Nephron (organoid): ENCODE data around the gene SYNGR3.

Experiments used
- H3K27ac Mint-ChIP-seq, 3 experiments: 2 replicates each; pipeline ENCODE4 v1.8.0; 2020; ENCODE audit warnings: mixed read lengths in 3 of 3, mild to moderate bottlenecking in 2 of 3, moderate library complexity in 1 of 3
- H3K27me3 Mint-ChIP-seq: 2 replicates; pipeline ENCODE4 v1.8.0; 2021; ENCODE audit warnings: low read depth, mild to moderate bottlenecking, moderate library complexity, mixed read lengths
- H3K36me3 Mint-ChIP-seq: 2 replicates; pipeline ENCODE4 v1.8.0; 2020; ENCODE audit warnings: low read depth, mixed read lengths
- H3K4me1 Mint-ChIP-seq: 2 replicates; pipeline ENCODE4 v1.8.0; 2020; ENCODE audit warnings: mixed read lengths
- H3K4me3 Mint-ChIP-seq, 3 experiments: 2 replicates each; pipeline ENCODE4 v1.8.0; 2020; ENCODE audit warnings: mild to moderate bottlenecking in 3 of 3, mixed read lengths in 3 of 3, moderate library complexity in 2 of 3
- H3K9me3 Mint-ChIP-seq: 2 replicates; pipeline ENCODE4 v1.8.0; 2020; ENCODE audit warnings: mixed read lengths
- CTCF ChIP-seq, 3 experiments: fragments of 200-600 bp; sonication (generic); IDR thresholded peaks; one replicate each; pipeline ENCODE4 v1.5.0; 2021; ENCODE audit warnings: antibody characterized with exemption in 3 of 3; ENCODE audit not compliant: unreplicated experiment in 3 of 3

The SYNGR3 gene

GRCh38 chr16:2016407-2016922 is 26.7 kb downstream of the SYNGR3 start:
- Mint-ChIP-seq H3K9me3 (no peaks in the 10 kb centered on the region), H3K4me3 (no peak overlapping the region), H3K36me3 (no peaks in the 10 kb centered on the region), H3K4me1 (no peaks in the 10 kb centered on the region), H3K27me3 (peaks cover 22% of the 10 kb centered on the region), H3K27ac (no peak overlapping the region)
- peak; percentile 34 to 43 (median 39) for TF ChIP-seq CTCF (IDR thresholded peaks at IDR 0.05; ENCODE audit: unreplicated experiment in 3 of 3)

- Mint-ChIP-seq H3K4me3 (peak within 1 kb of the TSS; percentile 79 to 84 (median 80)), H3K27ac (peak within 1 kb of the TSS in 2 of 3 experiments; percentile 49), H3K27me3 (peaks cover 30% of the 10 kb centered on the region), H3K4me1 (peaks cover 18% of the 10 kb centered on the region), H3K9me3 (no peaks in the 10 kb centered on the region), H3K36me3 (no peaks in the 10 kb centered on the region)
- no peak for TF ChIP-seq CTCF (IDR thresholded peaks at IDR 0.05; ENCODE audit: unreplicated experiment in 3 of 3)
These were observed 29.7 kb downstream of the SYNGR3 start, which contains the start of gene NPW for GRCh38 chr16:2019518-2019920. Gene NPW (plus strand): TSS chr16:2019785.

GRCh38 chr16:2019921-2020831 is 30.4 kb downstream of the SYNGR3 start:
- H3K4me1 Mint-ChIP-seq = peaks cover 19% of the 10 kb centered on the region
- no peaks in the 10 kb centered on the region for H3K36me3 Mint-ChIP-seq
- peaks cover 30% of the 10 kb centered on the region for H3K27me3 Mint-ChIP-seq
- TF ChIP-seq CTCF (IDR thresholded peaks at IDR 0.05; ENCODE audit: unreplicated experiment in 3 of 3) = no peak
- peak overlapping the region in 2 of 3 experiments; percentile 49 for H3K27ac Mint-ChIP-seq
- H3K9me3 Mint-ChIP-seq = no peaks in the 10 kb centered on the region
- peak overlapping the region; percentile 79 to 84 (median 80) for H3K4me3 Mint-ChIP-seq

- no peaks in the 10 kb centered on the region for H3K36me3 Mint-ChIP-seq
- no peak for TF ChIP-seq CTCF (IDR thresholded peaks at IDR 0.05; ENCODE audit: unreplicated experiment in 3 of 3)
- peaks cover 30% of the 10 kb centered on the region for H3K27me3 Mint-ChIP-seq
- no peaks in the 10 kb centered on the region for H3K9me3 Mint-ChIP-seq
- H3K4me1 Mint-ChIP-seq = peaks cover 22% of the 10 kb centered on the region
- H3K4me3 Mint-ChIP-seq = peak overlapping the region; percentile 80 to 85 (median 80)
- H3K27ac Mint-ChIP-seq = peak overlapping the region; percentile 91 to 97 (median 91)
These were observed 32.9 kb downstream of the SYNGR3 start for GRCh38 chr16:2022723-2023091.

- peaks cover 24% of the 10 kb centered on the region for H3K4me1 Mint-ChIP-seq
- peaks cover 26% of the 10 kb centered on the region for H3K27me3 Mint-ChIP-seq
- H3K36me3 Mint-ChIP-seq = no peaks in the 10 kb centered on the region
- peak overlapping the region; percentile 80 to 85 (median 80) for H3K4me3 Mint-ChIP-seq
- TF ChIP-seq CTCF (IDR thresholded peaks at IDR 0.05; ENCODE audit: unreplicated experiment in 3 of 3) = peak; percentile 95 to 98 (median 98)
- H3K27ac Mint-ChIP-seq = peak overlapping the region; percentile 91 to 97 (median 91)
- no peaks in the 10 kb centered on the region for H3K9me3 Mint-ChIP-seq
These were observed 33.6 kb downstream of the SYNGR3 start for GRCh38 chr16:2023092-2024031.
